Kidney (tissue), 14 donors: ENCODE results near the gene CRNKL1. TPM values are rescaled to one million over a fixed set of nuclear protein-coding genes. Genes with fewer than 3 reads are reported as not detected.

Experiments used
- DNase-seq, 5 donors: peaks; one replicate each; pipeline ENCODE4 v3.0.0-alpha.2; 2013 to 2020
- FAIRE-seq: peaks from 2 replicates; lab custom pipeline; 2012; peaks lifted over from hg19 to GRCh38; lab: Jason Lieb, UNC
- H3K27ac ChIP-seq, 2 donors: one replicate each; pipeline ENCODE4 v1.7.0; 2013; ENCODE audit warnings: low read depth in 2 of 2, low read length in 2 of 2, inconsistent platforms in 1 of 2
- H3K27me3 ChIP-seq: one replicate; pipeline ENCODE4 v1.7.1; 2013; ENCODE audit warnings: low read length, inconsistent platforms; ENCODE audit not compliant: control insufficient read depth, insufficient read depth
- H3K36me3 ChIP-seq, 3 donors: one replicate each; pipeline versions ENCODE4 v1.7.0 to v1.7.1; 2013; ENCODE audit warnings: low read length in 3 of 3, control low read depth in 1 of 3, inconsistent platforms in 1 of 3; ENCODE audit not compliant: insufficient read depth in 3 of 3, control insufficient read depth in 2 of 3
- H3K4me1 ChIP-seq, 3 donors: one replicate each; pipeline versions ENCODE4 v1.7.0 to v1.7.1; 2013; ENCODE audit warnings: low read length in 3 of 3, inconsistent platforms in 1 of 3, low read depth in 1 of 3; ENCODE audit not compliant: control insufficient read depth in 2 of 3, insufficient read depth in 2 of 3
- H3K4me3 ChIP-seq, 3 donors: one replicate each; pipeline versions ENCODE4 v1.7.0 to v1.8.1; 2013; ENCODE audit warnings: low read length in 3 of 3, control low read depth in 1 of 3, inconsistent platforms in 1 of 3
- H3K9ac ChIP-seq, 3 donors: one replicate each; pipeline versions ENCODE4 v1.7.0 to v1.7.1; 2013; ENCODE audit warnings: low read length in 3 of 3, control low read depth in 1 of 3, inconsistent platforms in 1 of 3
- H3K9me3 ChIP-seq, 3 donors: one replicate each; pipeline versions ENCODE4 v1.7.0 to v1.7.1; 2013; ENCODE audit warnings: low read length in 3 of 3, control low read depth in 1 of 3, inconsistent platforms in 1 of 3; ENCODE audit not compliant: control insufficient read depth in 2 of 3, insufficient read depth in 1 of 3
- intact Hi-C: fragments of 100-400 bp; cut with DNase I; formaldehyde crosslinking; loops from one replicate; pipeline ENCODE4 v1.11.1; 2022
- polyA plus RNA-seq: library from polyadenylated mRNA; stranded (reverse); fragments of 350-450 nt; fragmentation: Illumina TruSeq; extraction: RNeasy Lipid Tissue Mini Kit (QIAGEN cat#74804); gene quantifications from one replicate; pipeline ENCODE4 v1.2.3, GENCODE V29; 2014; ENCODE audit warnings: low read depth, low replicate concordance; ENCODE audit not compliant: insufficient read depth
- total RNA-seq: library from RNA; stranded (reverse); fragmentation: NEBNext Ultra II Directional; extraction: Animal tissue kit (Norgen Biotek cat#: 25700); gene quantifications from one replicate; pipeline ENCODE4 v1.2.1, GENCODE V29; 2021
- TF ChIP-seq, protein P1 (sequence below): IDR thresholded peaks from 3 replicates; pipeline ENCODE4 v1.5.1; 2012; ENCODE audit warnings: mild to moderate bottlenecking, moderate library complexity, borderline replicate concordance; ENCODE audit not compliant: insufficient read depth; ENCODE audit errors: extremely low read depth
- donor health status: control.
- donor health status: control.
- donor health status: control.
- donor health status: control.
- donor health status: control.
- donor health status: DM: yes; HTN: yes; CAD: no.
- donor health status: Normal renal cell carcinoma (clear cell type).

The CRNKL1 gene
- total and polyA plus RNA-seq, 2 donors from 2014 or later, result 18.3 to 20.8 TPM

DNA sequence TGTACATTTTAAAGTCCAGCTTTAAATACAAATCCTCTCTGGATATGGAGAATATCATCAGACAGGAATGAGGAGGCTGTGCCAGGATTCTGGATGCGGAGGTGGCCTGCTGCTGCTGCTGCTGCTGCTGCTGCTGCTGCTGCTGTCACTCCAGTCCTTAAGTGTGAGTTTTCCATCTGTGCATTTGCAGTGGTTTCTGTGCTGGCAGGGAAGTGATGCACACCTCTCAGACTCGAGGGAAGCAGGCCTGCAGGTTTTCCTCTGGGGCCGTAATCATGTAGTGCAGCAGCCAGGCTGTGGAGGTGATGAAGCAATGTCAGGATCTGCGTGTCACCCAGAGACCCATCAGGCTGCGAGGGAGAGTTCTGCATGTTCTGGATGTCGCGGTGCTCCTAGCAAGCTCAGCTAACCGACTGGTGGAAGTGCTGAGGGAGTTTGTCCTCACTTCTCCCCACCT is 32.1 kb upstream of the CRNKL1 start:
- intact Hi-C loops, result loop anchor here (10.0 kb wide), 1 partner anchor 150 kb away; no protein-coding TSS in a partner anchor
- no peaks in the 10 kb centered on the region for H3K36me3 ChIP-seq
- no peaks in the 10 kb centered on the region for H3K9me3 ChIP-seq
- H3K4me3 ChIP-seq, result peak overlapping the region in 1 of 3 donors; percentile 29
- TF ChIP-seq, protein P1, sequence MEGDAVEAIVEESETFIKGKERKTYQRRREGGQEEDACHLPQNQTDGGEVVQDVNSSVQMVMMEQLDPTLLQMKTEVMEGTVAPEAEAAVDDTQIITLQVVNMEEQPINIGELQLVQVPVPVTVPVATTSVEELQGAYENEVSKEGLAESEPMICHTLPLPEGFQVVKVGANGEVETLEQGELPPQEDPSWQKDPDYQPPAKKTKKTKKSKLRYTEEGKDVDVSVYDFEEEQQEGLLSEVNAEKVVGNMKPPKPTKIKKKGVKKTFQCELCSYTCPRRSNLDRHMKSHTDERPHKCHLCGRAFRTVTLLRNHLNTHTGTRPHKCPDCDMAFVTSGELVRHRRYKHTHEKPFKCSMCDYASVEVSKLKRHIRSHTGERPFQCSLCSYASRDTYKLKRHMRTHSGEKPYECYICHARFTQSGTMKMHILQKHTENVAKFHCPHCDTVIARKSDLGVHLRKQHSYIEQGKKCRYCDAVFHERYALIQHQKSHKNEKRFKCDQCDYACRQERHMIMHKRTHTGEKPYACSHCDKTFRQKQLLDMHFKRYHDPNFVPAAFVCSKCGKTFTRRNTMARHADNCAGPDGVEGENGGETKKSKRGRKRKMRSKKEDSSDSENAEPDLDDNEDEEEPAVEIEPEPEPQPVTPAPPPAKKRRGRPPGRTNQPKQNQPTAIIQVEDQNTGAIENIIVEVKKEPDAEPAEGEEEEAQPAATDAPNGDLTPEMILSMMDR, result no peak
- no peak for FAIRE-seq
- no peaks in the 10 kb centered on the region for H3K4me1 ChIP-seq
- H3K27me3 ChIP-seq, result no peaks in the 10 kb centered on the region
- H3K9ac ChIP-seq, result no peak overlapping the region
- H3K27ac ChIP-seq, result no peak overlapping the region
- DNase-seq, result no peak

DNA sequence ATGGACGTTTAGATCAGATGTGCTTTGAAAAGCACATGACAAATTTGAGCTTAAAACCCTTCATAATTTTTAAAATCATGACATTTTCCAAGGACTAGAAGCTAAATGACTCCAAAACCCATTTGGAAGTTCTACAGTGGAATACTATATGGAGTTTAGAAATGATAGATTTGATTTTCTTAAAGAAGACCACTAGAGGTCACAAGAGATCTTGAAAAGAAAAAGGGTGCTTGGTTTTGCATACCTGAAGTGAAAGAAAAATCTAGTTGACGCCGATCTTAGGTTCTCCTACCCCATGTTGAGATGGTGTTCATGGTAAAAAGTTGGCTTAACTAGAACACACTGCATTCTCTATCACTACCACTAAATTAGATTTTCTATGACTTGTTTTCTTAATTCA is 31.5 kb upstream of the CRNKL1 start:
- Histone ChIP-seq H3K4me1 (peaks cover 0 to 1% (median 0%) of the 10 kb centered on the region in 3 donors), H3K36me3 (no peaks in the 10 kb centered on the region), H3K27ac (no peak overlapping the region), H3K9ac (no peak overlapping the region), H3K9me3 (no peaks in the 10 kb centered on the region), H3K4me3 (peak overlapping the region in 1 of 3 donors; percentile 29), H3K27me3 (no peaks in the 10 kb centered on the region)
- intact Hi-C loops, result loop anchor here (10.0 kb wide), 1 partner anchor 151 kb away; no protein-coding TSS in a partner anchor
- TF ChIP-seq, protein P1, result peak; percentile 49
- FAIRE-seq (peak; percentile 83), DNase-seq (peak in 2 of 5 donors; percentile 46 to 59)

DNA sequence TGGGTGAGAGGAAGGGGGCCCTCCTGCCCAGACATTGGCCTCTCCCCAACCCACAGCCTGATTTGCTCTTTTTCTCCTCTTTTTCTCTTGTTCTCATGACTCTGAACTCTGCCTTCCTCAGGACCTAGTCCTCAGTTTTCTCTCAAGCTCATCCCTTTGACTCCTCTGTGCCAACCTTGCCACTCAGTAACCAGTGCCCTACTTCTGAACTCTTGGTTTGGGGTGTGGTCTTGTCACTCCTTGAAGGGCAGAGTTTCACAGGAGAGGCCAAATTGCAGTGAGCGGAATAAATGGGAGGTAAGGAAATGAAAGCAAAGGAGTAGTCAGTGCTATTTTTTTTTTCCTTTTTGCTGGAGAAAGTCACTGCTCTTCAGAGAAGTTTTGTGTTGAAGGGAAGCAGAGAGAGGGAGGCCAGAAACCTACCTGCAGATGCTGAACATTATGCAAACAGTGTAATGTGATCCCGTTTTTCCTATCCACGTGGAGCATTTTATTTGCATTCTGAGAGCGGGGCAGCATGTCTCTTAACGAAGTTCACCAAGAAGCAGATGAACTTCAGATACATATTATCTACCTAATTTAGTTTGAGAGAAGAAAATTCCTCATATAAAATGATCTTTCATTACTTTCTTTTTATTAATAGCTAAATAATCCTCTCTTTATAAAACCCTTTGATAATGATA is 27.0 kb upstream of the CRNKL1 start:
- no peak for FAIRE-seq
- H3K27ac ChIP-seq, result no peak overlapping the region
- TF ChIP-seq, protein P1, result no peak
- H3K9me3 ChIP-seq, result no peaks in the 10 kb centered on the region
- peak in 2 of 5 donors; percentile 37 to 43 for DNase-seq
- H3K4me1 ChIP-seq, result peaks cover 0 to 7% (median 0%) of the 10 kb centered on the region in 3 donors
- H3K4me3 ChIP-seq, result peak overlapping the region in 2 of 3 donors; percentile 45 to 48
- H3K36me3 ChIP-seq, result no peaks in the 10 kb centered on the region
- H3K9ac ChIP-seq, result no peak overlapping the region
- intact Hi-C loops, result no loop called here
- H3K27me3 ChIP-seq, result no peaks in the 10 kb centered on the region
